ENCODE measurements around the gene CYP4F2.

DNA sequence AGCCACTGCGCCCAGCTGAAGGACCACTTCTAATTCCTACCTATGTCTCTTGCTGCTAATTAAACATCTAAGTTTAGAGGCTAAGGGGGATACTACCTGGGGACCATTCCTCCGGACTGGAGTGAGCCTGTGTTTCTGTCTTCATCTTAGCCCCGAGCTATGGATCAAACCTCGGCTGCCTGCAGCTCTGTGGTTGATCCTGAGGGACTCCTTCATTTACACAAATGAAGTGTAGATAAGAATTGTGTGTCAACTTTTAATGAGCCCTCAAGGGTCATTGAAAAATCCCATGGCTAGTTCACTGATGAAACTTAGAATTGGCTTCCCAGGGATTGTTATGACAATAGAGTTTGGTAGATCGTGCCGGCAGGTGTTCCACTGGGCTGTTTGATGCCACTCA lies 51.0 kb downstream of the CYP4F2 start:
- no peak for TF ChIP-seq CTCF (IDR thresholded peaks at IDR 0.05; ENCODE audit: control extremely low read depth in 1 of 3, insufficient read depth in 1 of 3, low read depth in 1 of 3, low read length in 3 of 3)
- no peak for TF ChIP-seq EZH2 (IDR thresholded peaks at IDR 0.05; ENCODE audit: low read depth, low read length, severe bottlenecking)
- TF ChIP-seq KDM5A (IDR thresholded peaks at IDR 0.05; ENCODE audit: low read length), result no peak
- no peak for TF ChIP-seq FOSL1 (IDR thresholded peaks at IDR 0.05; ENCODE audit: insufficient read depth, low read depth, low read length)
- no peak for TF ChIP-seq NRF1 (IDR thresholded peaks at IDR 0.05; ENCODE audit: low read depth, low read length)
- no peak for TF ChIP-seq EGR1 (IDR thresholded peaks at IDR 0.05; ENCODE audit: borderline replicate concordance, low read depth, low read length)
- TF ChIP-seq POLR2AphosphoS5 (IDR thresholded peaks at IDR 0.05; ENCODE audit: low read depth, low read length), result no peak
- no peak for TF ChIP-seq CEBPB (IDR thresholded peaks at IDR 0.05; ENCODE audit: low read depth, low read length)
- no peak for TF ChIP-seq POLR2A (IDR thresholded peaks at IDR 0.05; ENCODE audit: control extremely low read depth in 1 of 2, low read depth in 2 of 2, low read length in 2 of 2)

Data from H1 (cell line).